ENCODE data around the gene SH3GL1.

- TF ChIP-seq CTCF (conservative IDR thresholded peaks at IDR 0.05; ENCODE audit: low read depth, low read length) = no peak
- TF ChIP-seq EZH2 (IDR thresholded peaks at IDR 0.05; ENCODE audit: low read length, unreplicated experiment) = no peak
These were observed 21.5 kb downstream of the SH3GL1 start for GRCh38 chr19:4378886-4379285.
